Measurements from ENCODE around the gene IQCE. TPM values are rescaled to one million over a fixed set of nuclear protein-coding genes. Genes with fewer than 3 reads are reported as not detected.

Gene IQCE
- total and polyA plus RNA-seq, 10 of the 15 experiments (the other 5 are each of a cell fraction or from before 2014, with no cell fraction given): 0.37 to 8.1 (median 3.7) TPM

DNA sequence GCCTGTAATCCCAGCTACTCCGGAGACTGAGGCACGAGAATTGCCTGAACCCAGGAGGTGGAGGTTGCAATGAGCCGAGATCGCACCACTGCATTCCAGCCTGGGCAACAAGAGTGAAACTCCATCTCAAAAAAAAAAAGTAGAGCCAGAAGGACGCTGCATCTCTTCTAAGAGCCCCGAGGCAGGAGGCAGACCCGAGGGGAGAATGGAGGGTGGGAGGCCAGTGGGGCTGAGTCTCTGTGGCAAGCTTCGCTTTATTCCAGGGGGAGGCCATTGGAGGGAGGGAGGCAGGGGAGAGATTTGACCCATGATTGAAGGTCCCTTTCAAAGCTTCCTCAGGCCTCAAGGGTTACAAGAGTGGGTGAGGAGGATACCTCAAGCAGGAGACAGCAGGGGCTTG, 91.7 kb downstream of the IQCE start (continued):
- TF ChIP-seq, protein P1, sequence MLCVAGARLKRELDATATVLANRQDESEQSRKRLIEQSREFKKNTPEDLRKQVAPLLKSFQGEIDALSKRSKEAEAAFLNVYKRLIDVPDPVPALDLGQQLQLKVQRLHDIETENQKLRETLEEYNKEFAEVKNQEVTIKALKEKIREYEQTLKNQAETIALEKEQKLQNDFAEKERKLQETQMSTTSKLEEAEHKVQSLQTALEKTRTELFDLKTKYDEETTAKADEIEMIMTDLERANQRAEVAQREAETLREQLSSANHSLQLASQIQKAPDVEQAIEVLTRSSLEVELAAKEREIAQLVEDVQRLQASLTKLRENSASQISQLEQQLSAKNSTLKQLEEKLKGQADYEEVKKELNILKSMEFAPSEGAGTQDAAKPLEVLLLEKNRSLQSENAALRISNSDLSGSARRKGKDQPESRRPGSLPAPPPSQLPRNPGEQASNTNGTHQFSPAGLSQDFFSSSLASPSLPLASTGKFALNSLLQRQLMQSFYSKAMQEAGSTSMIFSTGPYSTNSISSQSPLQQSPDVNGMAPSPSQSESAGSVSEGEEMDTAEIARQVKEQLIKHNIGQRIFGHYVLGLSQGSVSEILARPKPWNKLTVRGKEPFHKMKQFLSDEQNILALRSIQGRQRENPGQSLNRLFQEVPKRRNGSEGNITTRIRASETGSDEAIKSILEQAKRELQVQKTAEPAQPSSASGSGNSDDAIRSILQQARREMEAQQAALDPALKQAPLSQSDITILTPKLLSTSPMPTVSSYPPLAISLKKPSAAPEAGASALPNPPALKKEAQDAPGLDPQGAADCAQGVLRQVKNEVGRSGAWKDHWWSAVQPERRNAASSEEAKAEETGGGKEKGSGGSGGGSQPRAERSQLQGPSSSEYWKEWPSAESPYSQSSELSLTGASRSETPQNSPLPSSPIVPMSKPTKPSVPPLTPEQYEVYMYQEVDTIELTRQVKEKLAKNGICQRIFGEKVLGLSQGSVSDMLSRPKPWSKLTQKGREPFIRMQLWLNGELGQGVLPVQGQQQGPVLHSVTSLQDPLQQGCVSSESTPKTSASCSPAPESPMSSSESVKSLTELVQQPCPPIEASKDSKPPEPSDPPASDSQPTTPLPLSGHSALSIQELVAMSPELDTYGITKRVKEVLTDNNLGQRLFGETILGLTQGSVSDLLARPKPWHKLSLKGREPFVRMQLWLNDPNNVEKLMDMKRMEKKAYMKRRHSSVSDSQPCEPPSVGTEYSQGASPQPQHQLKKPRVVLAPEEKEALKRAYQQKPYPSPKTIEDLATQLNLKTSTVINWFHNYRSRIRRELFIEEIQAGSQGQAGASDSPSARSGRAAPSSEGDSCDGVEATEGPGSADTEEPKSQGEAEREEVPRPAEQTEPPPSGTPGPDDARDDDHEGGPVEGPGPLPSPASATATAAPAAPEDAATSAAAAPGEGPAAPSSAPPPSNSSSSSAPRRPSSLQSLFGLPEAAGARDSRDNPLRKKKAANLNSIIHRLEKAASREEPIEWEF (IDR thresholded peaks at IDR 0.05; ENCODE audit: insufficient replicate concordance, low read depth, low read length): no peak

GRCh38 chr7:2651336-2651735, 92.6 kb downstream of the IQCE start:
- H2AFZ ChIP-seq (ENCODE audit: control insufficient read depth, low read depth, low read length): no peak overlapping the region
- H3K4me2 ChIP-seq (ENCODE audit: control insufficient read depth, insufficient read depth): no peak overlapping the region
- intact Hi-C loops (cut with micrococcal nuclease; ENCODE audit: unreplicated experiment): no loop called here
- peaks cover 0 to 11% of the 10 kb centered on the region in 2 experiments; a peak in 3 of 4 replicates for H3K36me3 ChIP-seq (ENCODE audit: control insufficient read depth in 2 of 2, insufficient read depth in 2 of 2, low read length in 1 of 2)
- no peak overlapping the region for H3K27ac ChIP-seq (ENCODE audit: control insufficient read depth, insufficient read depth)
- ChIA-PET RAD21 (ENCODE audit: unreplicated experiment) (interaction anchor here (0.5 to 1.0 kb wide), 3 partner anchors 16 to 199 kb away, joined by 3 to 4 read pairs (median 3); no protein-coding TSS in a partner anchor), CTCF (interaction anchor here (0.6 to 2.2 kb wide), 8 partner anchors 9 to 173 kb away, joined by 3 to 11 read pairs (median 3); no protein-coding TSS in a partner anchor), POLR2A (no interaction called here), SMC1A (ENCODE audit: uncharacterized antibody, unreplicated experiment) (interaction anchor here (0.6 kb wide), 1 partner anchor 194 kb away, joined by 4 read pairs; no protein-coding TSS in a partner anchor)
- TF ChIP-seq NFYB (IDR thresholded peaks at IDR 0.05; ENCODE audit: insufficient read depth, low read depth, low read length): no peak
- TF ChIP-seq, protein P2, sequence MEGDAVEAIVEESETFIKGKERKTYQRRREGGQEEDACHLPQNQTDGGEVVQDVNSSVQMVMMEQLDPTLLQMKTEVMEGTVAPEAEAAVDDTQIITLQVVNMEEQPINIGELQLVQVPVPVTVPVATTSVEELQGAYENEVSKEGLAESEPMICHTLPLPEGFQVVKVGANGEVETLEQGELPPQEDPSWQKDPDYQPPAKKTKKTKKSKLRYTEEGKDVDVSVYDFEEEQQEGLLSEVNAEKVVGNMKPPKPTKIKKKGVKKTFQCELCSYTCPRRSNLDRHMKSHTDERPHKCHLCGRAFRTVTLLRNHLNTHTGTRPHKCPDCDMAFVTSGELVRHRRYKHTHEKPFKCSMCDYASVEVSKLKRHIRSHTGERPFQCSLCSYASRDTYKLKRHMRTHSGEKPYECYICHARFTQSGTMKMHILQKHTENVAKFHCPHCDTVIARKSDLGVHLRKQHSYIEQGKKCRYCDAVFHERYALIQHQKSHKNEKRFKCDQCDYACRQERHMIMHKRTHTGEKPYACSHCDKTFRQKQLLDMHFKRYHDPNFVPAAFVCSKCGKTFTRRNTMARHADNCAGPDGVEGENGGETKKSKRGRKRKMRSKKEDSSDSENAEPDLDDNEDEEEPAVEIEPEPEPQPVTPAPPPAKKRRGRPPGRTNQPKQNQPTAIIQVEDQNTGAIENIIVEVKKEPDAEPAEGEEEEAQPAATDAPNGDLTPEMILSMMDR (IDR thresholded peaks at IDR 0.05 in 2 of 3, conservative IDR thresholded peaks at IDR 0.05 in 1 of 3; ENCODE audit: control insufficient read depth in 2 of 3, extremely low read depth in 1 of 3, insufficient read depth in 1 of 3, low read depth in 3 of 3, low read length in 3 of 3): peak in 2 of 3 experiments; percentile 30 to 31; a peak in 2 of 6 replicates
- TF ChIP-seq ZBED1 (IDR thresholded peaks at IDR 0.05; ENCODE audit: borderline replicate concordance): no peak
- TF ChIP-seq, protein P3, sequence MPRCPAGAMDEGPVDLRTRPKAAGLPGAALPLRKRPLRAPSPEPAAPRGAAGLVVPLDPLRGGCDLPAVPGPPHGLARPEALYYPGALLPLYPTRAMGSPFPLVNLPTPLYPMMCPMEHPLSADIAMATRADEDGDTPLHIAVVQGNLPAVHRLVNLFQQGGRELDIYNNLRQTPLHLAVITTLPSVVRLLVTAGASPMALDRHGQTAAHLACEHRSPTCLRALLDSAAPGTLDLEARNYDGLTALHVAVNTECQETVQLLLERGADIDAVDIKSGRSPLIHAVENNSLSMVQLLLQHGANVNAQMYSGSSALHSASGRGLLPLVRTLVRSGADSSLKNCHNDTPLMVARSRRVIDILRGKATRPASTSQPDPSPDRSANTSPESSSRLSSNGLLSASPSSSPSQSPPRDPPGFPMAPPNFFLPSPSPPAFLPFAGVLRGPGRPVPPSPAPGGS (IDR thresholded peaks at IDR 0.05; ENCODE audit: borderline replicate concordance, insufficient read depth, low read depth, low read length, poor library complexity, severe bottlenecking): no peak
- no peak overlapping the region for H3K9ac ChIP-seq (ENCODE audit: control insufficient read depth, insufficient read depth, low read length)
- no peaks in the 10 kb centered on the region for H3K79me2 ChIP-seq (ENCODE audit: control insufficient read depth, insufficient read depth, low read length)
- DNase-seq (ENCODE audit: low read depth, low spot score) (no peak), FAIRE-seq (no peak), ATAC-seq (peak; percentile 77)
- H3K27me3 ChIP-seq (replicated peaks in 1 of 2; ENCODE audit: control insufficient read depth in 2 of 2, insufficient read depth in 2 of 2, low read length in 1 of 2): no peaks in the 10 kb centered on the region
- in situ Hi-C loops (cut with MboI): no loop called here
- H4K20me1 ChIP-seq (ENCODE audit: control insufficient read depth, insufficient read depth): no peaks in the 10 kb centered on the region
- H3K4me1 ChIP-seq (ENCODE audit: control insufficient read depth, insufficient read depth, low read length): no peaks in the 10 kb centered on the region
- BruUV-seq (replicated peaks): no TSS peak
- 66% methylated on average over 15 of the region's 15 CpGs for WGBS (ENCODE audit: insufficient coverage, insufficient replicate concordance, low lambda C conversion rate, missing lambda C conversion rate)
- no peaks in the 10 kb centered on the region for H3K9me3 ChIP-seq (replicated peaks; ENCODE audit: control insufficient read depth, insufficient read depth, low read length)
- no peak overlapping the region for H3K4me3 ChIP-seq
